Panc1 (cell line): ENCODE results near the gene KRTAP16-1.

Experiments used
- POLR2AphosphoS5 ChIP-seq: IDR thresholded peaks from 2 replicates; pipeline ENCODE4 v1.6.1; 2012; ENCODE audit warnings: mild to moderate bottlenecking, low read depth, low read length, moderate library complexity
- SIN3A ChIP-seq: IDR thresholded peaks from 2 replicates; pipeline ENCODE4 v1.6.1; 2012; ENCODE audit warnings: low read depth, mild to moderate bottlenecking, low read length, moderate library complexity, borderline replicate concordance; ENCODE audit not compliant: insufficient read depth
- TF ChIP-seq, protein P1 (sequence below): fragments of 450-650 bp; IDR thresholded peaks from 2 replicates; pipeline ENCODE4 v1.5.1; 2017; ENCODE audit warnings: mild to moderate bottlenecking
- TF ChIP-seq, protein P2 (sequence below), 2 experiments: IDR thresholded peaks; 2 replicates each; pipeline ENCODE4 v1.6.1; 2011 to 2012; ENCODE audit warnings: low read depth in 2 of 2, control low read depth in 1 of 2, low read length in 1 of 2, mild to moderate bottlenecking in 1 of 2, moderate library complexity in 1 of 2; ENCODE audit not compliant: insufficient read depth in 1 of 2

DNA sequence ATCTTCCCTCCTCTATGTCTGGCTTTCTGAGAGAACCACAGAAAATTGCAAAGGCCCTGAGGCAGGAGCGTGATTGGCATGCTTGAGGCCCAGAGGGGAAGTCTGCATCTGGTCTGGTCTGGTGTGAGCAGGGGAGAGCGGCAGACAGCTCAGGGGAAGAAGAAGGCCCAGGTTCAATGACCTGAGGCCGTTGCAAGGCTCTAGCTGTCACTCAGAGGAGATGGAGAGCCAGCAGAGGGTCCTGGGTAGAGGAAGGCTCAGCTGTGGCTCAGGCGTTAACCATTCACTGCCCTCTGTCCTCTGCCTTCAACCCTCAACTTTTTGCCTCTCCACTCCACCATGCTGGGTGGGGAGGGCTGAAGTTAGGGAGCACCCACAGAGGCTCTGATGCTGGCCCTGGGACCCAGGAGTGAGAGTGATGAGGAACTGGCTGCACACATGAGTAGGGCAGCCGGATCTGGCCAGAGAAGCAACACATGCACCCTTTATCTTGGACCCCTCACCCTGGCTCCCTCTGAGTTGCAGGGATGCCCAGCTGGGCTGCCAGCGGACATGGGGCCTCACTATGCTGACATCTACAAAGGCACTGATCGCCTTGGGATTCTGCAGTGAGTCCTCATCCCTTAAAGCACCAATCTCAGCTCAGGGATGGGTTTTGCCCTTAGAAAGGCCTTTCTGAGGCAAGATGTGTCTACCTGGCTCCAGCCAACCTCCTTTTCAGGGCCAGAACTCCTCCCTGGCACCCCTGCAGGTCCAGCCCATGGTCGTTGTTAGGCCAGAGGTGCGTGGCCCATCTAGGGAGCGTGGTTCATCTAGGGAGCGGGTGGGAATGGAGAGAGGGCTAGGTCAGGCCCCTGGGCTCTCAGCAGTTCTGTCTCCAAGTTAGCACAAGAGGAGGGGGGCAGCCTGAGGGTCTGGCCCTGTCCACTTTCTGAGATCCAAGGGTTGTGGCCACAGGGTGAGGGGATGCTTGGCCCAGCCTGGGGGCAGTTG lies 14.1 kb upstream of the KRTAP16-1 start:
- TF ChIP-seq, protein P1, sequence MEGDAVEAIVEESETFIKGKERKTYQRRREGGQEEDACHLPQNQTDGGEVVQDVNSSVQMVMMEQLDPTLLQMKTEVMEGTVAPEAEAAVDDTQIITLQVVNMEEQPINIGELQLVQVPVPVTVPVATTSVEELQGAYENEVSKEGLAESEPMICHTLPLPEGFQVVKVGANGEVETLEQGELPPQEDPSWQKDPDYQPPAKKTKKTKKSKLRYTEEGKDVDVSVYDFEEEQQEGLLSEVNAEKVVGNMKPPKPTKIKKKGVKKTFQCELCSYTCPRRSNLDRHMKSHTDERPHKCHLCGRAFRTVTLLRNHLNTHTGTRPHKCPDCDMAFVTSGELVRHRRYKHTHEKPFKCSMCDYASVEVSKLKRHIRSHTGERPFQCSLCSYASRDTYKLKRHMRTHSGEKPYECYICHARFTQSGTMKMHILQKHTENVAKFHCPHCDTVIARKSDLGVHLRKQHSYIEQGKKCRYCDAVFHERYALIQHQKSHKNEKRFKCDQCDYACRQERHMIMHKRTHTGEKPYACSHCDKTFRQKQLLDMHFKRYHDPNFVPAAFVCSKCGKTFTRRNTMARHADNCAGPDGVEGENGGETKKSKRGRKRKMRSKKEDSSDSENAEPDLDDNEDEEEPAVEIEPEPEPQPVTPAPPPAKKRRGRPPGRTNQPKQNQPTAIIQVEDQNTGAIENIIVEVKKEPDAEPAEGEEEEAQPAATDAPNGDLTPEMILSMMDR, result no peak
- TF ChIP-seq POLR2AphosphoS5 (no peak), SIN3A (no peak)
- TF ChIP-seq, protein P2, sequence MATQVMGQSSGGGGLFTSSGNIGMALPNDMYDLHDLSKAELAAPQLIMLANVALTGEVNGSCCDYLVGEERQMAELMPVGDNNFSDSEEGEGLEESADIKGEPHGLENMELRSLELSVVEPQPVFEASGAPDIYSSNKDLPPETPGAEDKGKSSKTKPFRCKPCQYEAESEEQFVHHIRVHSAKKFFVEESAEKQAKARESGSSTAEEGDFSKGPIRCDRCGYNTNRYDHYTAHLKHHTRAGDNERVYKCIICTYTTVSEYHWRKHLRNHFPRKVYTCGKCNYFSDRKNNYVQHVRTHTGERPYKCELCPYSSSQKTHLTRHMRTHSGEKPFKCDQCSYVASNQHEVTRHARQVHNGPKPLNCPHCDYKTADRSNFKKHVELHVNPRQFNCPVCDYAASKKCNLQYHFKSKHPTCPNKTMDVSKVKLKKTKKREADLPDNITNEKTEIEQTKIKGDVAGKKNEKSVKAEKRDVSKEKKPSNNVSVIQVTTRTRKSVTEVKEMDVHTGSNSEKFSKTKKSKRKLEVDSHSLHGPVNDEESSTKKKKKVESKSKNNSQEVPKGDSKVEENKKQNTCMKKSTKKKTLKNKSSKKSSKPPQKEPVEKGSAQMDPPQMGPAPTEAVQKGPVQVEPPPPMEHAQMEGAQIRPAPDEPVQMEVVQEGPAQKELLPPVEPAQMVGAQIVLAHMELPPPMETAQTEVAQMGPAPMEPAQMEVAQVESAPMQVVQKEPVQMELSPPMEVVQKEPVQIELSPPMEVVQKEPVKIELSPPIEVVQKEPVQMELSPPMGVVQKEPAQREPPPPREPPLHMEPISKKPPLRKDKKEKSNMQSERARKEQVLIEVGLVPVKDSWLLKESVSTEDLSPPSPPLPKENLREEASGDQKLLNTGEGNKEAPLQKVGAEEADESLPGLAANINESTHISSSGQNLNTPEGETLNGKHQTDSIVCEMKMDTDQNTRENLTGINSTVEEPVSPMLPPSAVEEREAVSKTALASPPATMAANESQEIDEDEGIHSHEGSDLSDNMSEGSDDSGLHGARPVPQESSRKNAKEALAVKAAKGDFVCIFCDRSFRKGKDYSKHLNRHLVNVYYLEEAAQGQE (IDR thresholded peaks at IDR 0.05; ENCODE audit: insufficient read depth in 1 of 2, low read depth in 2 of 2, low read length in 1 of 2), result no peak
